NCI-H510A treated with DMSO at 0.1 percent for 48 hours (cell line): ENCODE measurements around the gene PLEKHG3.
A peak's percentile ranks its signal among the peaks of the same experiment; 100 is the strongest.
"Not testable (repeated sequence)": the region's sequence is repeated elsewhere in the genome, so short reads cannot be mapped to it uniquely, and the experiment has no call there.

Experiments used
- DNase-seq: peaks from one replicate; lab custom pipeline; 2025; lab: John Stamatoyannopoulos, UW

The PLEKHG3 gene

DNA sequence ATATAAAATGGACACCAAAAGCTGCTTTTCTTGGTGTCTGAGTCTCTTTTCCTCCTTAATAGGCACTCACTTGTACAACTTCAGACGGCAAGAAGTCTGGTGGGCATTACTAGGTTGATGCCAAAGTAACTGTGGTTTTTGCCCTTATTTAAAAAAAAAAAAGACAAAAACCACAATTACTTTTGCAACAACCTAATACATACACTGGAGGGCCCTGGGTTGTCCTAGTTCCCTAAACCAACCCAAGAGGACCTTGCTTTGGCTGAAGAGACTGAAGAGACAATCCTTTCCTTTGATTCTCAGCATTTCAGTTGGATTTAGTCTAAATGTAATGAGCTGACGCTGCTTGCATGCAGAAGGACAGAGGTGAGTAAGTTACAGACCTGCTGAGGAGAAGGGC lies 16.2 kb upstream of the PLEKHG3 start:
- no peak for DNase-seq

DNA sequence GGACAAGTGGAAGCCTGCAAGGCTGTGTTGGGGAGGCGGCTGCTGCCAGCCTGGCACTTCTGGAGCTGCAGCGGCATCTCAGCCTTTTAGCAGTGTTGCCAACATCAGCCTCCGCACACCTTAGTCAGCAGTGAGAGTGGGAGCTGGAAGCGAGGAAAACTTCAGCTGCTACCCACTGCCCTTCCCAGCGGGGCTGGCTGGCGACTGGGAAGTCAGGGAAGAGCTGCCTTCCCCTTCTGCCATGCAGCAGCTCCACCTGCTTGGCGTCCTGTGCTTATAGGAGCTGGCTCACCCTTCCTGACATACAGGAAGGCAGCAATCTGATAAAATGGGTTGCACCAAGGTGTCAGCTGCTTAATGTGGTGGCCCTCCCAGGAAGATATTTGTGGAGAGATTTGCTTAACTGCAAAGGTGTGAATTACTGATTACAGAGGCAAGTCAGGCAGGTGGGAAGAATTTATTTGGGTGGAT lies 15.4 kb upstream of the PLEKHG3 start:
- no peak for DNase-seq

DNA sequence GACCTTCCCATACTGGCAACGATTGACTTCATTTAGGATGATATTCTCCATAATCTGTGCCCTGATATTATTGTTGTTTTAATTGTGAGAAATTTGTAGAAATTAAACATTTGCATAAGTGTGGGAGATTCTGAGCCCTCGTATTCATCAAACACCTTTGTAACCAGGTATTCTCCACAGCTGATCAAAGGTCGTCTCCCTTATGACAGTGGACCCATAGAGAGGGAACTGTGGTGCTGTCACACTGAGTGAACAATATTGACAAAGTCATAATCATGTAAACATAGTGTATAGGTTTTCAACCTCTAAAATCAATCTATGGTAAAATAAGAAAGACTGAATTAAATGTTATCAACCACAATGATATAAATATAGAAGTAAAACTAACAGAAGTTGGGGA lies 14.9 kb upstream of the PLEKHG3 start:
- no peak for DNase-seq

DNA sequence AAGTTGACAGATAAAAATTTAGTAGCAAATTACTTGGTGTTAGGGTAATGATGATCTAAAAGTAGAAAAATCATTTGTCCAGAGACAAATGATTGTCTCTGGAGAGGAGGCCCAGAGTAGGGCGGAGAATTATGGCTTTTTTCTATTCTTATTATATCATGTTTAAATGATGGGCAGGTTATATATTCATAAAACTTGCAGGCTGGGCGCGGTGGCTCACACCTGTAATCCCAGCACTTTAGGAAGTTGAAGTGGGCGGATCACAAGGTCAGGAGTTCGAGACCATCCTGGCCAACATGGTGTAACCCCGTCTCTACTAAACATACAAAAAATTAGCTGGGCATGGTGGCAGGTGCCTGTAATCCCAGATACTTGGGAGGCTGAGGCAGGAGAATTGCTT lies 13.6 kb upstream of the PLEKHG3 start:
- not testable (repeated sequence) for DNase-seq

DNA sequence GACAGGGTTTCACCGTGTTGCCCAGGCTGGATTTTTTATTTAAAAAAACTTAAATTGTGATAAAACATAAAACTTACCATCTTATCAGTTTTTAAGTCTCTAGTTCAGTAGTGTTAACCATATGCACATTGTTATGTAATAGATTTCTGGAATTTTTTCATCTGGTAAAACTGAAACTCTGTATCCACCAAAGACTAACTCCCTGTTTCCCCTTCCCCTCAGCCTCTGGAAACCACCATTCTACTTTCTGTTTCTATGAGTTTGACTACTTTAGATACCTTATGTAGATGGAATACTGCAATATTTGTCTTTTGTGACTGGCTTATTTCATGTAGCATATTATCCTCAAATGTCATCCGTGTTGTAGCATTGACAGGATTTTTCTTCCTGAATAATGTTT lies 12.8 kb upstream of the PLEKHG3 start:
- DNase-seq, result no peak

DNA sequence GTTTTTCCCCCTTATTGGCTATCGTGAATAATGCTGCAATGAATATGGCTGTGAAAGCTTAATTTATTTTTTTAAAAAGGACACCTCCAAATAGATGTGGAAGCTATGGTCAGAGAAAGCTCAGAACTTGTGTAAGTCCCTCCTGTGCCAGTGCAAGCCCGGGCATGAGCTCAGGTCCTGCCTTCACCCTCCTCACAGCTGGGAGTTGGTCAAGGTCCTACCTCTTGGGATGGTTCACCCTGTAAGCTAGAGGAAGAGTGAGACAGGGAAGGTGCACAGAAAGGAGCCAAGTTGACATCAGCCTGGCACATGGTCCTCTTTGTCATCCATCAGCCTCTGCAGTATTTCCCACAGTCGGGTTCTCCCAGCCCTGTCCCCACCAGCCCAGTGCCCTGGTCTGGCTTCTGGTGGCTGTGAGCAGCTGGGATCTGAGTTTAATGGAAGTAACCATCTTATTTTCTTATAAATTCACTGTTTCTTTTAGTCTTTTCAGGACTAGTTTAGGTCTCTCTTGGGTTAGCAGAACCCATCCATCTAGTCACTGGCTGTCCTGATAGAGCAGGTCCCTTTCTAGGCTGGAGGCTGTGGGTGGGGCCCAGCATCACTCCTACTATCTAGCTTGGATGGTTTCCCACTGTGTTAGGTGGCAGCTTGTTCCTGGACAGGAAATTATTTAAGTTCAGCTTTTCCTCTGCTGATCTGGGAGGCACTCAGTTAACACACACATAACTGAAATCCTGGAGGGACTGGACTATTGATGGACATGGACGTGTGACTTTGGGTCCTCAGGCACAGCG lies 11.8 kb upstream of the PLEKHG3 start:
- DNase-seq, result no peak

DNA sequence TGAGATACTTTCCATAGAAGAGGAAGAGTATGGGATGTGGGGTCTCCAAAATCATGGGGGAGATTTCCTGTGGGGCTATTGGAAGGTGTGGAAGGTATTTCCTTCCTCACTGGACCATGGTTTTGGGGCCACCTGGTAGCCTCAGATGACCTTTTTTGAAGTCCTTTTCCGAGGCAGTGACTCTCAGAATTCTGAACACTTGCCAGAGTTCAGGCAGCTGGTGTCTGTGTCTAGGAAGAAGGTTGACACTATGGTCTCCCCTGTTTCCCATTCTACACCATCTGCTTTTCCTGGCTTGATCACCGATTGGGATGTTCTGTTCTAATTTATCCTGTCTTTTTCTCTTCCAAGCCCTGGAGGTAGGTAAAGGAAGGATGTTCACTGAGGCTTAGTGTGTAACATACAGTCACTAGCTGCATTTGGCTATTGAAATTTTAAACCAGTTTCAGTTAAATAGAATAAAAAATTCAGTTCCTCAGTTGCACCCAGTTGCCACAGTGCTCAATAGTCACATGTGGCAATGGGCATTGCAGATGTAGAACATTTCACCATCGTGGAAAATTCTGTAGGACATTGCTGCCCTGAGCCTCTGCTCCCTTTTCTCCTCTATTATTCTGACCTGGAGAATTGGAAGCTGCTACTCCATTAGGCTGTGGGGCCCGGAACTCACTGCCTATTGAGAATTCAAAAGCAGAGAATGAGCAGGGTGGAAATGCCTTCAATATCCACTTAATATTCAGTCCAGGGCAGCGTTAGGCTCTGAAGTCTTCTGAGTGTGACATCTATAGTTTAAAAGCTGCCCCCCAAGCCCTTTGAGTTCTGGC lies 11.0 kb upstream of the PLEKHG3 start:
- DNase-seq, result no peak

DNA sequence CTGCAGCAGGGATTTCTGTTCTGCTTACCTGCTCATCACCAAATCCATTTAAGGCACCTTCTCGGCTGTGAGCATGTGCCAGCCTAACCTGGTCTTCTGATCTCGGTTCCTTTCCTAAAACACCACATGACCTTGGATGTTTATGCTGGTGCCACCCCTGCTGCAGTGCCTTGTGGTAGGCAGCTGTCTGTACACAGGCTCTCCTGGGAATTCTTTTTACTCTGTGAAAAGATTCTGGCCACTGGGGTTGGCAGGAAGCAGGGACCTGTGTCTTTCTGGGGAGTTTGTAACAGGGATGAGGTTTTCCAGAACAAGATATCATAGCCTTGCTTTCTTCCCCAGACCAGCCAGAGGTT lies 10.4 kb upstream of the PLEKHG3 start:
- DNase-seq, result no peak

DNA sequence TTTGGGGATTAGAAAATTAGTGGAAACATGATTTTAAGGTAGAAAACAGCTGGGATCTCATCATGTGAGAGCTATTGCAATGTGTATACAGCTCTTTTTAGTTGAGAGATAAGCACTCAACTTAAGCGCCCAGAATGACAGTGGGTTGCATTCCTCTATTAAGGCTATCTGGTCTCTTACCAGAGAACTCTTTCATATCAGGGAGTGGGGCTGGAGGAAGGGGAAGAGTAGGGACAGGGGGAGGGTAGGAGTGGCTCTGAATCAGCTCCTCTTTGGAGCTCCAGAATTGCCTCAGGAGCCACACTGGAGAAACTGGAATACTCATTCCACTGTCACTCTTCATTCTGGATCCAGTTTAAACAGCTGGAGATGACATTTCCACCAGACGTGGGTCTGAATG lies 9.2 kb upstream of the PLEKHG3 start:
- no peak for DNase-seq

DNA sequence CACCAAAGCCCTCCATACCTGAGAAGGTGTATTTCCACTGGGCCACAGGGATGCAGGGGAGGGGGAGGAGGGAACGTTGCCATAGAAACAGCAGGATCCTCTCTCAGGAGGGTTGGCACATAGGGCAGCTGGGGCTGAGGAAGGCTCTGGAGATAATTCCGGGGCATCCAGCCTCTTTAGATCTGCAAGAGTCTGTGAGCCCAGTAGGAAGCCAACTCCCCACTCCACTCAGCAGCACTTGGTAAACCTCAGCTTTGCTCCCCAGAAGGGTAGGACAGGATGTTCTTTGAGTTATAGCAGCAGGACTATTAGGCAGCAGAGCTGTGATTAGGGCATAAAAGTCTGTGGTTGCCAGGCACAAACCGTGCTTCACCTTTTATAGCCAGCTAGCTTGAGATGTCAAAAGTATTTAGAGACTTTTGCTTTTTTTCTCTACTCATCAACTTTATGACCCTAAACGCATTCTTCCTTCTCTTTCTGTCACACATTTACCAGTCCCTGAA lies 7.8 kb upstream of the PLEKHG3 start:
- DNase-seq, result no peak

DNA sequence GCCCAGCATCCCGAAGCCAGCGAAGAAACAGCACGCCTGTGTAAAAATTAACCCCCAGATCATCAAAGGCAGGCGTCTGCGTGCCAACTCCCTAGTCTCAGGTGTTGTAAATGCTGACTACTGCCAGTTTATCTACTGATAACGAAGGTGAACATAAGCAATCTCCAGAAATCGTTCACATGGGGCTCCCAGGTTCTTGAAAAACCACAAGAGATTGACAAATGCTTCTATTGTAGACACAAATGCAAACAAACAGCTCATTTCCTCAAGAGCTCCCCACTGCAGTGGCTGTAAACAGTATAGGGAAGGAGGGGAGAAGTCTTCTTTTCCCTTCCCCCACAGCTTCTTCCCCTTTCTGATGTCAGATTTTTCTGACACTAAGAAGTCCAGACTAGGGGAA lies 5.3 kb upstream of the PLEKHG3 start:
- DNase-seq, result peak; percentile 40

DNA sequence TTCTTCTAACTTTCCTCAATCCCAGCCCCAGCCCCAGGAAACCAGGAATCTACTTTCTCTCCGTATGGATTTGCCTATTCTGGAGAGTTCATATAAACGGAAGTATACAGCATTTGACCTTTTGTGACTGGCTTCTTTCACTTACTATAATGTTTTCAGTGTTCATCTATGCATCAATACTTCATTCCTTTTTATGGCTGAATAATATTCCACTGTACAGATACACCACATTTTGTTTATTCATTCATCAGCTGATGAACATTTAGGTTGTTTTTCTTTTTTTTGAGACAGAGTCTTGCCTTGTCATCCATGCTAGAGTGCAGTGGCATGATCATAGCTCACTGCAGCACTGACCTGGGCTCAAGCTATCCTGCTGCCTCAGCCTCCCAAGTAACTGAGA lies 3.9 kb upstream of the PLEKHG3 start:
- DNase-seq, result no peak

DNA sequence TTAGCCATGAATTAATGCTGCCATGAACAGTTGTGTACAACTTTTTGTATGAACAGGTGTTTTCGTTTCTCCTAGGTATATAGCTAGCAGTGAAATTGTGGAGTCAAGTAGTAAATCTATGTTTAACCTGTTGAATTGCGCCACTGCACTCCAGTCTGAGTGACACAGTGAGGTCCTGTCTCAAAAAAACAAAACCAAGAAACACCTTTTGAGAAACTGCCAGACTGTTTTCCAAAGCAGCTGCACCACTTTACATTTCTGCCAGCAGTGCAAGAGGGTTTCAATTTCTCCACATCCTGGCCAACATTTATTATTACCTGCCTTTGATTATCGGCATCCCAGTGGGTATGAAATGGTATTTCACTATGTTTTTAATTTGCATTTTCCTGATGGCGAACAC lies 3.3 kb upstream of the PLEKHG3 start:
- peak; percentile 27 for DNase-seq

DNA sequence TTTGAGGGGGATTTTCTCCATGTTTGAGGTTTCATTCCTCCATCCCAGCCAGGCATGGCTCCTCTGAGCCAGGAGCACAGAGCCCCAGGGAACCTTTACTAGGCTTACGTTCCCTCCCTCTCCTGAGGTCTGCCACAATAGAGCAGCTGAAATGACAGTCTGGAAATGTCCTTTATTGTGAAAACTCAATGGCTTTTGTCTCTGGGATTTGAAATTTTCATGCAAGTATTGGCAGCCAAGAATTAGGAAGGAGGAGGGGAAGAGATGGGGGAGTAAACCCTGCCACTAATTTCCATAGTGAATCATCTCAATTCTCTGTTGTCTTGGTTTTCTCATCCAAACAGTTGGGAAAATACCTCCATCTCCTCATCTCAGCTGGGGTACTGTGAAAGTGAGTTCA lies 2.6 kb upstream of the PLEKHG3 start:
- no peak for DNase-seq

DNA sequence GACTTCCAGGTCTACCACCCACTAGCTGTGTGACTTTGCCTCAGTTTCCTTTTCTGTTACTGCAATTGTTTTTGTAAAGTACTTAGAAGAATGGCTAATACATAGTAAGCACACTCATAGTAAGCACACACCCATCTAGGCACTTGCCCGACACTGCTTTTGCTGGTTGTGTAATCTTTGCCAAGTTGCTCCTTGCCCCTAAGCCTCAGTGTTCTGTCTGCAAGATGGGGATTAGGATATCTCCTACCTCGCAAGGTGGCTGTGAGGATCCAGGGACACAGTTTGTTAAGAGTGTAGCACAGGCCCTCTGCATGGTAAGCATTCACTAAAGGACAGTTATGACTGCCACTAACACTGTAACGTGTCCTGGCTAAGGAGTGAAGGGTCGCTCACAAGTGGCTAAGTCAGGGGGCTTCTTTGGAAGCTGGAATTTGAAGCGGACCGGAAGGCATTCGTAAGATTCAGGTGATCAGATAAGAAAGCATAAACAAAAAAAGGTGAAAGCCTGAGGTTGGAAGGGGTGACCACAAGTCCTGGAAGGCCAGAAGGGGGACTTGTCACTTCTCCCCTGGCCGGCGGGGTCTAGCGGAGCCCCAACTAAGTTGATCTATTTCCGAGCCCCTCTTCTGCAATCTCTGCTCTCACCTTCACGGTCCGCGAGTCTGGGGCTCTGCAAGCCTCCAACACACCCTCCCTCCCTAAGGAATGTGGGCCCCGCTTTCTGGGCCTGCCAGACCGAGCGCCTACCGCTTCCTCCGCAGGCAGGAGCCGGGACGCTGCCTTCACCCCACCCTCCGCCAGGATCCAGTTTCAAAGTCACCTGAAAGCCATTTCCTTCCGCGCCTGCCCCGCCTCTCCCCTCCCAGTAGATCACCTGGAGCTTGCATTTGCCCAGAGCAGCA lies 1.5 kb upstream of the PLEKHG3 start:
- DNase-seq, result peak; percentile 95

DNA sequence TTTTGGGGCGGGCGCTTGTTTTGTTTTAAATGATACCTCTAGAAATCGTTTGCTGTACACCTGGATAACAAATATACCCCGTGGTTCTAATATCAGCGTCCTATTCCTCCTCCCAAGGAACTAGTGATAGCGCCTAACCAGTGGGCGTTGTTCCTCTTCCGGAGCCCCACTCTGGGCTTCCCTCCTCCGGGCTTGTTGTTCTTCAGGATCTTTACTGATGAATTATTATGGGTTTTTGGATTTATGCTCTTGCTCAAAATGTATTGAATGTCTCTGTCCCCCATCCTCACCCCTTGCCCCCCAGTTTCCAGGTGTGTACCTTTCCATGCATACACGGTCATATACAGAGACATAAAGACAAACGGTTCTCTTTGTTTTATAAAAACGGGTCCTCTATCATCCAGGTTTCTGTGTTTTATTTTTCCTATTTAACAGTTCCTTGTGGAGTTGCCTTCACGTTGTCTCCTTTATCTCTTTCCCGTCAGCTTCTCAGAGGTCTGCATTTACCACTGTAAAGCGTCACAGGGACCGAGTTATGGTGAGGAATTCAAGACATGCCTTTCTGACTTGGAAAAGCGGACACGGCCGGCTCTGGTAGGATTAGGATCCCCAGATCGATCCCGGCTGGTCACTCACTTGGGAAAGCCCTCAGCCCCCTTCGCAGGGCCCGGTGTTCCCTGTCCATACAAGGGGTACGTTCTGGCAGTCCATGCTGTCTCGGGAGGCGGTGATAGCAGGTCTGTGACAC lies 655 bp upstream of the PLEKHG3 start:
- DNase-seq, result peak; percentile 70

DNA sequence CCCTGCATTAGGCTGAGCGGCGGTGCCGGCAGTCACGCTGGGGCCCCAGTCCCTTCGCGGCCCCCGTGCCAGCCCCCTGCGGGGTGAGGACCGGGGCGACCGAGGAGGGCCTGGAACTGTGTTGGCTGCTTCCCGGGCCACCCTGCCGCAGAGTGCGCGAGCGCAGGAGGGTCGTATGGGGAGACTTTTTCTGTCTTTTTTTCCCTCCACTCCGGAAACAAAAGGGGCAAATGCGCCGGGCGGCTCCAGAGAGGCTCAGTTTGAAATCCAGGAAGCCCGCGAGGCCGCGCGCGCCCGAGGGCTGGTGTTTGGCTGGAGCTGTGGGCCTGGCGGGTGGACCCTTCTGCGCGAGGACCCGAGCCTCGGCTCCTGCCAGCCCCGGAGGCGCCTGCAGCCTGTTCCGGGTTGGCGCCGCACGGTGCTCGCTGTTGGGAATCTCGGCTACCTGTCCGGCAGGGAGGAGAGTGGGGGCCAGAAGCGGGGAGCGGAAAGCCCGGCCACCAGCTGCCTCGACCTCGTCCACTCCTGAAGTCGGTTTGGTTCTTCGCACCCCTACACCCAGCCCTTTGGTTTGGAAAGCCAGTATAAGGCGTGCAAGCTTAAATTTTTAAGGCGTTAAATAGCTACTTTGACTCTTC lies 638 bp downstream of the PLEKHG3 start:
- DNase-seq, result no peak

DNA sequence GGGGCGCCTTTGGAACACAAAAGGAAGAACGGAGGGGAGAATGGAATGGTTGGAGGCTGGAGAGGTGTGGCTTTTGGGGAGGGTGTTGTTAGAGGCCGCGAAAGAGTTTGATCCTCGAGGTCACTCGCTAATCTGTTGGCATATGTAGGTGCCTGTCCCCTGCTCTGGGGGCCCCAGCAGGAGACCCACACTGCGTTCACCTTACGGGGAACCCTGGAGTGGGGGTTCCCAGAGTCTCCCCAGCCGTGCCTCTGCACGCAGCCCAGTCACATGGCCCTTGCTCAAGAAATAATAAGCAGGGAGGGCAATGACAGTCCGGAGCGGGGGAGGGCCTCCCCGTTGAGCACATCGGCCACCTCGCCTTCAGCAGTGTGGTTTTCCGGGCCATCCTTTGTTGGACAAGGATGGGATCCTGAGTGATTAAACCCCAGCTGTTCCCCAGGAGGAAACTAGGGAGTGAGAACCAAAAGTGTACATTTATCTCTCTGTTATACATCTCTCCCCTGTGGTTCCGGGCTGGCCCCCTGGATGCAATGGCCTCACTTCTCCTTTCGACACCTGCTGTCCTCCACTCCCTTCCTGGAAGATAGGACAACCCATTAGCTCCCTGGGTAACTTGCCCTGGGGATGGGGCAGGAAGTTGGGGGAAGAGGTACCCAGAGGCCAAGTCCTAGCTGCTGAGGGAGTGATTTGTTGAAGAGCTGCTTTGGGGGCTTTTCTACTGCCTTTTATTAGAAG lies 1.3 kb downstream of the PLEKHG3 start:
- no peak for DNase-seq

DNA sequence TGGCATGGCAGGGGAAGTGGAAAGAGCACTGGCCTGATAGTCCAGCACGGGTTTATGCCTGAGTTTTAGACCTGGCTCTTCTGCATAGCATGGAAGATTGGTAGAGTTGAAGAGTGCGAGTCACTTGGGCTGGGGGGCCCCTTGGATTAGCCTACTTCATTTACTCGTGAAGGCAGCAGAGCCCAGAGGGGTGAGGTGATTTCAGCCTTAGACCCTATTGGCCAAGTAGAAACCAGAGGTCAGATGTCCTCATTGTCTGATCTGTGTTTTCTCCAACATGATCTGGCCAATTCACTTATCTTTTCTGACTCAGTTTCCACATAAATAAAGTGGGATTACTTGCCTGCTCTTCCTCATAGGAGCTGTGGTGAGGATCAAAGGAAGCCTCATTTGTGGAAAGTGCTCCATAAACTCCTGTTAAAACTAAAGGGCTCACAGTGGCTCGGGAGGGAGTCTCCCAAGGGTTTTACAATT lies 1.9 kb downstream of the PLEKHG3 start:
- no peak for DNase-seq

DNA sequence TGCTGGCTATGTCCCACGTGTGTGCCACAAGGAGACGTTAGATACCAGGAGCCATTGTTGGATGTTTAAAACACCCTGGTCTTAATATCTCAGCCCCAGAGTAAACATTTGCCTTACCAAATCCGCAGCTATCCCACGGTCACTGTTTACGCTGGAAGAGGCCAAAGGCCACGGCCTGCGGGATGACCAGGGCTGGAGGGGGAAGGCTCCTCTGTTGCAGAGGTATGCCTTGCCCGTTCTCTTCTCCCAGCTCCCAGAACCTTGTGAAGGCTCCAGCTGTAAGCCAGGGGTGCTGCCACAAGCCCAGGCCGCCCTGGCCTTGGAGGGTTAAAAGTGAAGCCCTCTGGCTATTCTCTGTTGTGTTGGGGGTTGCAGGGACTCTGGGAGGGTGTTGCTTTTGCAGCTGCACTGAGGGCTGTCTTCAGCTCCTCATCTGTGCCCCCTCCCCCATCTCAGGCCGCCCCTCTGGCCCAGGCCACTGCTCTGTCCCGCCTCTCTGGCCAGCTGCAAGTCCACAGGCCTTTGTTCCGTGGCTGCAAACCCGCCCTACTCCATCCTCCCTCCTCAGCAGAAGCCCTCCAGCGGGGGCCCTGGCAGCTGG lies 2.5 kb downstream of the PLEKHG3 start:
- no peak for DNase-seq
